ENCODE measurements around the gene HGFAC.

HGFAC gene

DNA sequence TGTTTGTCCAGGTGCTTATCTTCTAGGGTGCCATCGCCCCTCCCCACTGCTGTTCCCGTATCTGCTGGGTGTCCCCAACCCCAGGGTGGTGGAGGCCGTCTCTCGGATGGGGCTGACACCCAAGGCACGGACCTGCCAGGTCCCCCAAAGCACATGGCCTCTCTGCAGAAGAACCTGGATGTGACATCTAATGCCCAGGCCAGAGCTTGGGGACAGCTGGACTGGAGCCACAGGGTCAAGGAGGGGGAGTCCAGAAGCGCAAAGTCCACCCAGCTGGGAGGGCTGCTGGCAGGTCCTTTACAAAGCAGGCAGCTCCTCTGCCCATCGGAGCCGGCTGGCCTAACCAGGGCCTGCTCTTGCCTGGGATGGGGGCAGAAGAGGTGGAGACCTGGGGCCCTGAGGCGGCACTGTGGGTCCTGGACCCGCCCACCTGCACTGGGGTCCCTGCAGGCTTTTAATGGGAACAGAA is 20.6 kb downstream of the HGFAC start:
- no peak for TF ChIP-seq TAF1 (IDR thresholded peaks at IDR 0.05; ENCODE audit: low read depth)
- TF ChIP-seq, protein P1, sequence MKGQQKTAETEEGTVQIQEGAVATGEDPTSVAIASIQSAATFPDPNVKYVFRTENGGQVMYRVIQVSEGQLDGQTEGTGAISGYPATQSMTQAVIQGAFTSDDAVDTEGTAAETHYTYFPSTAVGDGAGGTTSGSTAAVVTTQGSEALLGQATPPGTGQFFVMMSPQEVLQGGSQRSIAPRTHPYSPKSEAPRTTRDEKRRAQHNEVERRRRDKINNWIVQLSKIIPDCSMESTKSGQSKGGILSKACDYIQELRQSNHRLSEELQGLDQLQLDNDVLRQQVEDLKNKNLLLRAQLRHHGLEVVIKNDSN (IDR thresholded peaks at IDR 0.05): no peak

DNA sequence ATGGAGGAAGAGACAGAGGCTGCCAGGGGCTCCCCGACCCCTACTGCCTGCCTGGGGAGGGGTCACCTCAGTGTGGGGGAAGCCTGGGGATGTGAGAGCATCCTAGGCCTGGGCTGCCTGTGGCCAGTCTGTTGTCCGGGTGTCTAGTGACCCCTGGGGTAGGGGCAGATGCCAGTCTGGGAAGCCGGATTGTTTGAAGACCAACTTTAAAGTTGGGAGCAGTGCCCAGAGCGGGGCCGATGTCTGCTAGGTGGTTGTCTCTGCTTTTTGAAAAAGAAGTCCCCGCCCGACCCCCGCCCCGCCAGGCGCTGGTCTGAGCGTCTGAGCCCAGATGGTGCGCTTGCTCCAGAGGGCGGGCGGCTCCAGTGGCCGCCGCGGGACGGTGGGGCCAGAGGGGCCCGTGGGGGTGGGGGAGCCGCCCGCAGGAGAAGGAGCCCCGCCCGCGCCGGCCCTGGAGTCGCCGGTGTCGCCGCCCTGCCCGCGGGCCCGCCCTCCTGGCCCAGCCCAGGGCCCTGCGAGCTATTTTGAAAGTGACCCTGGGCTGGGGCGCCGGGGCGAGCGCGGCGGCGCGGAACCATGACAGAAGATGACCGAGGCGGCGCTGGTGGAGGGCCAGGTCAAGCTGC is 21.1 kb downstream of the HGFAC start, which contains the start of gene DOK7:
TSS of gene DOK7 (plus strand) at position 517 of the 626 bp plus-strand sequence. CDS start at position 587, 70 bp downstream.
- TF ChIP-seq EGR1 (IDR thresholded peaks at IDR 0.05): peak; percentile 31; the same call in 1 of the 2 replicates
- TF ChIP-seq CREB1 (IDR thresholded peaks at IDR 0.05; ENCODE audit: low read depth): no peak
- TF ChIP-seq TCF12 (IDR thresholded peaks at IDR 0.05; ENCODE audit: low read depth): peak; percentile 71
- 0 out of 2 replicates have a peak, but pooled peaks have one; percentile 48 for TF ChIP-seq ZBTB7A (IDR thresholded peaks at IDR 0.05; ENCODE audit: low read depth)
- no peak for TF ChIP-seq FOXM1 (IDR thresholded peaks at IDR 0.05; ENCODE audit: borderline replicate concordance, low read depth)
- TF ChIP-seq NFIC (IDR thresholded peaks at IDR 0.05): peak; percentile 52; the same call in 1 of the 2 replicates
- TF ChIP-seq TEAD4 (IDR thresholded peaks at IDR 0.05): 0 out of 2 replicates have a peak, but pooled peaks have one; percentile 4
- TF ChIP-seq YY1 (IDR thresholded peaks at IDR 0.05; ENCODE audit: low read depth): no peak
- peak; percentile 66; the same call in 1 of the 2 replicates for TF ChIP-seq EP300 (IDR thresholded peaks at IDR 0.05; ENCODE audit: borderline replicate concordance)
- TF ChIP-seq, protein P1 (IDR thresholded peaks at IDR 0.05): no peak

DNA sequence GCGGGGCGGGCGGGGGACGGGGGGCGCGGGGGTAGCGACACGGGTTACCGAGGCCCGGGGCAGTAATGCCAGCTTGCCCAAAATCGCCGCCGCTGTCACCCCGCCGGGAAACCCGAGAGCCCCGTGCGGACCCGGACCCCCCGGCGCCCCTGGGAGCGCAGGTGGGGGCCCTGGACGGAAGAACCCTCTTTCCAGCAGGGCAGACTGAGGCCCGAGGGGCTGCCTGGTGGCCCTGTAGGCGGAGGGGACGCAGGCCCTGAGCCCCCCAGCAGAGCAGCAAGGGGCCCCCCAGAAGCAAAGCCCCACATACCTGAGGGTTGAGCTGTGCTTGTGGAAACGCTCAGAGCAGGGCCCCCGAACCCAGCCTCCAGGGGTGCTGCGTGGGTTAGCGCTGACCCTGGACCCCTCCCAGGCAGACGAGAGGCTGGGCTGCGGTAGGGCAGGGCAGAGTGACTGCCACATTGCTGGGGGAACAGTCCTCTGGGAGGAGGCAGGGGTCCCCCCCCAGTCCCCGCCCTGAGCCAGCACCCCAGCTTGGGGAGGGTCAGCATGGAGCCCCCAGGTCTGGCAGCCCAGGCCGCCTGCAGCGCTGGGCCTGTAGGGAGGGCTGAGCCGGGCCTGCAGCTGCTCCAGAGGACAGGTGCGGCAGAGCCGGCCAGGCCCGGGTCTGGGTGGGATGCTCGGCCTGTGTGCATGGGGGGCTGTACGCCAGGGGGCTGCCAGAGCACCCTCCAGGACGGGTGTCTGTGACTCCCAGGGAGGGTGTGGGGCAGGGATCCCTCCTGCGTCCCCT is 22.0 kb downstream of the HGFAC start:
- peak; percentile 57; the same call in 1 of the 2 replicates for TF ChIP-seq ZBTB7A (IDR thresholded peaks at IDR 0.05; ENCODE audit: low read depth)
- TF ChIP-seq, protein P2, sequence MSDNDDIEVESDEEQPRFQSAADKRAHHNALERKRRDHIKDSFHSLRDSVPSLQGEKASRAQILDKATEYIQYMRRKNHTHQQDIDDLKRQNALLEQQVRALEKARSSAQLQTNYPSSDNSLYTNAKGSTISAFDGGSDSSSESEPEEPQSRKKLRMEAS (IDR thresholded peaks at IDR 0.05): 0 out of 2 replicates have a peak, but pooled peaks have one; percentile 4
- no peak for TF ChIP-seq FOXM1 (IDR thresholded peaks at IDR 0.05; ENCODE audit: borderline replicate concordance, low read depth)
- TF ChIP-seq TCF12 (IDR thresholded peaks at IDR 0.05; ENCODE audit: low read depth): peak; percentile 6; the same call in 1 of the 2 replicates
- 0 out of 2 replicates have a peak, but pooled peaks have one; percentile 9 for TF ChIP-seq EGR1 (IDR thresholded peaks at IDR 0.05)
- no peak for TF ChIP-seq CREB1 (IDR thresholded peaks at IDR 0.05; ENCODE audit: low read depth)

DNA sequence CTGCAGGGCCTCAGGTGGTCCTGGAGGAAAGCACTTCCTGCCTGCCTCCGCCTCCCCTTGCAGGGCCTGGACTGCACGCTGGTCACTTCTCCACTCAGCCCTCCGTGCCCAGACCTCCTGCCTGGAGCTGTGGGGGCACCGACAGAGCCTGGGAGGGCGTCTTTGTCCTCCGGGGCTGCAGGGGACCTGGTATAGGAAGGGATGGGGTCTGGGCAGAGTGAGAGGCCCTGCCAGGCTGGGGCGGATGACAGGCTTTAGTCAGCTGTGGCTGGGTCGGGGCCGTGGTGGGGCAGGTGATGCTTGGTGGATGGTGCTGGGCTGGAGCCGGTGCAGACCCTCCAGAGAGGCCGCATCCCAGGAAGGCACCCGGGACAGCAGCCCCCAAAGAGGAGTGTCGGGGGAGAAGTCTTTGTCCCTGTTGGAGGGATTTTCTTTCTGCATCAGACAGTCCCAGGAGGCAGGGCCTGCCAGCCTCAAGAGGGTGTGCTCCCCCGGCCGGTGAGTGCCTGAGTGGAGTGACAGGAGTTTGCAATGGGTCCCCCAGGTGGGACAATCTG is 22.7 kb downstream of the HGFAC start:
- TF ChIP-seq TEAD4 (IDR thresholded peaks at IDR 0.05): no peak
- no peak for TF ChIP-seq FOXM1 (IDR thresholded peaks at IDR 0.05; ENCODE audit: borderline replicate concordance, low read depth)
- TF ChIP-seq, protein P2 (IDR thresholded peaks at IDR 0.05): 0 out of 2 replicates have a peak, but pooled peaks have one; percentile 1

DNA sequence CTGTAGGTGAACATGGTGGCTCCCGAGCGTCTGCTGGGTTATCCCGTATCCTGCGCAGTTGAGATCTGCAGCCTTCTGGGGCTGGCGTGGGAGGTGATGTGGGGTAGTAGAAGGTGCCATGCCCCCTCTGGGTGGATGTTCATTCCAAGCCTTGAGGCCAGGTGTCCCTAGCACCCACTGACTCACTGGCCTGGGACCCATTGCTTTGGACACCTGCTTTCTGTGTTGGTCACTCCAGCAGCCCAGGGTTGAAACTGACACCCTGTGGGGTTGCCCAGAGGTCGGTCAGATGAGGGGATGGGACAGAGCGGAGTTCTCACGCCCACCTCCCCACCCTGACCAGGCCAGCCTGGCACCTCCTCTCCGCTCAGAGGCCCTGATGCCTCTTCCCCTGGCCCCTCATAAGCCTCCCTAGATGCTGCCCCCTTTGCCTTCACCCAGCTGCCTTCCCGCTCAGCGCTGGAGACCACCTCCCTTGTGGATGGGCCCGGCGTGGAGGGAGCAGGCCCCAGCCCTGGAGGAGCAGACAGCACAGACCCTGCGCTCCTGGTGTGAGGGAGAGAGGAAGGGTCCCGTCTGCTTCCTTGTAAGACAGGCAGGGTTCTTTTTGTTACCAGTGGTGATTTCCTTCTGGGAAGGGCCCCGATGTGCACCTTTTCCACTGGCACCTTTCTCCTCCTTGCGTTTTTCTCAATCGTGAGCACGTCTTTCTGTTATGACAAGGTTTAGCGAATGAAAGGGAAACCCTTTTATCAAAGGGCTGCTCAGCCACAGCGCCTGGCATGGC is 23.3 kb downstream of the HGFAC start:
- TF ChIP-seq FOXM1 (IDR thresholded peaks at IDR 0.05; ENCODE audit: borderline replicate concordance, low read depth) (no peak), EGR1 (IDR thresholded peaks at IDR 0.05) (no peak), CREB1 (IDR thresholded peaks at IDR 0.05; ENCODE audit: low read depth) (no peak), EP300 (IDR thresholded peaks at IDR 0.05; ENCODE audit: borderline replicate concordance) (no peak), TCF12 (IDR thresholded peaks at IDR 0.05; ENCODE audit: low read depth) (no peak), NFIC (IDR thresholded peaks at IDR 0.05) (no peak), TAF1 (IDR thresholded peaks at IDR 0.05; ENCODE audit: low read depth) (no peak)
- TF ChIP-seq, protein P1 (IDR thresholded peaks at IDR 0.05): no peak

DNA sequence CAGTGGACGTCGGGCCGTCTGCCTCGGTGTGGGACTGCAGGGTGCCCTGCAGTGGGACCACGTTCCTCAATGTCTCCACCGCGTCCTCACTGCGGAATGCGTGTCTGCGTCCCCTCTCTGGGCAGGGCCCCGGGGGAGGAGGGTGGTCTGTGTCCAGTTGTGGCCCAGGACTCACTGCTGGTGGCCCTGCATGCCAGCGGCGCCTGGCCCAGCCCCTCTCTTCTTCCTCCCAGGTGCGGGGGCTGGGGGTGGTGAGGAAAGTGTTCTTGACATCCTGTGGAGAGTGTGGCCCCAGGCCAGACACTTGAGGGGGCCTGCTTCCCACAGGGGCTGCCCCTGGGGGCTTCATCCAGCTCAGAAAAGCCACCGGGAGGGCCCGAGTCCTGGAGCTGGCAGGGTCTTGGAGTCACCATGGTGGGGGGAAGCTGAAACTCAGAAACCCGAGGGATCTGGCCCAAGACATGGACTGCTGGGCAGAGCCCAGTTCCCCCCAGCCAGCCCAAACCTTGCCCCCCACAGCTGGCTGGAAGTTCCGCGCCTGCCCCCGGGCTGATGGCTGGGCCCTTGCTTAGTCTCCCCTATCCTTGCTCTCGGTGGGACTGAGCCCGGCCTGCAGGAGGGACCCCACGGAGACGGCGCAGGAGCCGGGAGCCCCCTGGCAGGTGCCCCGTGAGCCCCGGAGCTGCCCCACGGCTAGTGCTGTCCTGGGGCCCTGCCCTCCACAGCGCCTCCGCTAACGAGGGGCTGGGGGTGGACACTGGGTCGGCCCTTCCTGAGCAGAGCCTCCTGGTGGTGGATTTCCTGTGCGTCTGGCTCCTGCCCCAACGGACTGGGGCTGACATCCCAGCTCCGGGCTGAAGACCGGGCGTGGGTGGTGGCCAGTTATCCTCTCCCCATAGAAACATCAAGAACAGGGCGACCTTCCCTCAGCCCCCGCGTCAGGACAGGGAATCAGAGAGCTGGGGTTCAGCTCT is 24.2 kb downstream of the HGFAC start:
- TF ChIP-seq NFIC (IDR thresholded peaks at IDR 0.05) (peak; percentile 30; the same call in 1 of the 2 replicates), CREB1 (IDR thresholded peaks at IDR 0.05; ENCODE audit: low read depth) (no peak), EP300 (IDR thresholded peaks at IDR 0.05; ENCODE audit: borderline replicate concordance) (0 out of 2 replicates have a peak, but pooled peaks have one; percentile 8)
